Psoas muscle (tissue), 8 donors: Measurements from ENCODE around the gene SLC18A2. TPM values are rescaled to one million over a fixed set of nuclear protein-coding genes. Genes with fewer than 3 reads are reported as not detected.

ENCODE experiments used
- ATAC-seq, 4 donors: fragments of 200-7000 bp; cut with Tn5 transposase; one replicate each; pipeline ENCODE4 v1.9.1; 2020; ENCODE audit warnings: moderate library complexity in 3 of 4, mild to moderate bottlenecking in 2 of 4
- DNase-seq, 2 donors: peaks; one replicate each; pipeline ENCODE4 v3.0.0-alpha.2; 2020
- H3K27ac ChIP-seq: fragments of 200-600 bp; one replicate; pipeline ENCODE4 v1.8.0; 2022
- H3K27me3 ChIP-seq, 3 donors: fragments of 200-600 bp in 1 of 3; one replicate each; pipeline versions ENCODE4 v1.6.1 to v1.8.0; 2013 to 2022; ENCODE audit warnings: low read length in 2 of 3, mild to moderate bottlenecking in 2 of 3, moderate library complexity in 1 of 3; ENCODE audit not compliant: insufficient read depth in 3 of 3
- H3K36me3 ChIP-seq, 2 donors: fragments of 200-600 bp in 1 of 2; one replicate each; pipeline versions ENCODE4 v1.6.1 to v1.8.0; 2013 to 2022; ENCODE audit warnings: low read depth in 1 of 2, mild to moderate bottlenecking in 1 of 2, moderate library complexity in 1 of 2; ENCODE audit not compliant: insufficient read depth in 1 of 2
- H3K4me1 ChIP-seq: fragments of 200-600 bp; one replicate; pipeline ENCODE4 v1.8.0; 2022
- H3K4me3 ChIP-seq: fragments of 200-600 bp; one replicate; pipeline ENCODE4 v1.8.0; 2022; ENCODE audit warnings: mild to moderate bottlenecking
- H3K9me3 ChIP-seq: fragments of 200-600 bp; one replicate; pipeline ENCODE4 v1.8.0; 2022
- WGBS, 3 donors: extraction: QIAGEN DNeasy Blood & Tissue Kit; methylation state at CpG; one replicate each; pipeline versions ENCODE4 v1.1.6 to v1.1.7; 2013; 5-methylcytosine and 5-hydroxymethylcytosine counted together
- intact Hi-C, 2 donors: fragments of 100-400 bp; cut with DNase I; formaldehyde crosslinking; loops; one replicate each; pipeline versions ENCODE4 v1.11.0 to v1.14.2; 2022
- polyA plus RNA-seq, 3 donors: library from polyadenylated mRNA; stranded (reverse); fragments of 200-250 nt; gene quantifications; one replicate each; pipeline ENCODE4 v1.2.3, GENCODE V29; 2013
- total RNA-seq, 4 donors: library from RNA; stranded (reverse); fragmentation: NEBNext Ultra II Directional in 2 of 4; extraction: Animal tissue kit (Norgen Biotek cat#: 25700) in 2 of 4; gene quantifications; one replicate each; pipeline versions ENCODE4 v1.2.1 to v1.2.4, GENCODE V29; 2021 to 2023
- TF ChIP-seq, protein P1 (sequence below): fragments of 200-600 bp; IDR thresholded peaks from one replicate; pipeline ENCODE4 v1.8.0; 2022; ENCODE audit warnings: antibody characterized with exemption
- donor health status: healthy with polysubstance abuse.
- donor health status: DM: no; HTN: no; CAD: no; lungs with moderate emphysema.
- donor health status: Bipolar disorder and iron deficiency.
- donor health status: healthy.
- donor health status: DM: yes; HTN: yes; CAD: no.
- donor health status: DM: no; HTN: no; CAD: no.
- donor health status: DM: no; HTN: no; CAD: no.
- donor health status: DM: yes; HTN: yes; CAD: no.

SLC18A2 gene
- total and polyA plus RNA-seq, 7 donors: 0.01 to 0.27 (median 0.10) TPM

DNA sequence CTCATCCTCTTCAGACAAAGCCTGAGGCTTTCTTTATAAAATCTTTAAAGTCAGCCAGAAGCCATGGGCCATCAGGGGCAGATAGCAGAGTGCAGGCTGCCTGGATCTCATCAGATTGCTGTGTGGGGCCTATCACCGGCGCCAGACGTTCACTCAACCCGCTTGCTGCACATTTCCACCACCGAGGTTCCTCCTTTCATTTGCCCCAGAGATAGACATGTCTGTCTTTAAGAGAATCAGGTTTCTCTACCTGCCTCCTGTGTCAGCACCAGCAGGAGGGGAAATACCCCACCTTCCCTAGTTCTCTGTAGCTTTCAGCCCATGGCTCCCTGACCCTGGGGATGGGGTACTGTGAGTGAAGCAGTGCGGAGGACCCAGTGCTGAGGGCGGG is 22.0 kb downstream of the SLC18A2 start:
- Histone ChIP-seq H3K36me3 (no peaks in the 10 kb centered on the region), H3K9me3 (no peaks in the 10 kb centered on the region), H3K4me3 (no peak overlapping the region), H3K27me3 (peaks cover 0 to 27% (median 0%) of the 10 kb centered on the region in 3 donors), H3K27ac (no peak overlapping the region), H3K4me1 (no peaks in the 10 kb centered on the region)
- WGBS, 3 donors: 76 to 89% (median 87%) methylated on average over 7 of the region's 7 CpGs
- DNase-seq (no peak), ATAC-seq (no peak)
- TF ChIP-seq, protein P1, sequence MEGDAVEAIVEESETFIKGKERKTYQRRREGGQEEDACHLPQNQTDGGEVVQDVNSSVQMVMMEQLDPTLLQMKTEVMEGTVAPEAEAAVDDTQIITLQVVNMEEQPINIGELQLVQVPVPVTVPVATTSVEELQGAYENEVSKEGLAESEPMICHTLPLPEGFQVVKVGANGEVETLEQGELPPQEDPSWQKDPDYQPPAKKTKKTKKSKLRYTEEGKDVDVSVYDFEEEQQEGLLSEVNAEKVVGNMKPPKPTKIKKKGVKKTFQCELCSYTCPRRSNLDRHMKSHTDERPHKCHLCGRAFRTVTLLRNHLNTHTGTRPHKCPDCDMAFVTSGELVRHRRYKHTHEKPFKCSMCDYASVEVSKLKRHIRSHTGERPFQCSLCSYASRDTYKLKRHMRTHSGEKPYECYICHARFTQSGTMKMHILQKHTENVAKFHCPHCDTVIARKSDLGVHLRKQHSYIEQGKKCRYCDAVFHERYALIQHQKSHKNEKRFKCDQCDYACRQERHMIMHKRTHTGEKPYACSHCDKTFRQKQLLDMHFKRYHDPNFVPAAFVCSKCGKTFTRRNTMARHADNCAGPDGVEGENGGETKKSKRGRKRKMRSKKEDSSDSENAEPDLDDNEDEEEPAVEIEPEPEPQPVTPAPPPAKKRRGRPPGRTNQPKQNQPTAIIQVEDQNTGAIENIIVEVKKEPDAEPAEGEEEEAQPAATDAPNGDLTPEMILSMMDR: no peak
- intact Hi-C loops: no loop called here

- H3K36me3 ChIP-seq: no peaks in the 10 kb centered on the region
- no peaks in the 10 kb centered on the region for H3K9me3 ChIP-seq
- TF ChIP-seq, protein P1: no peak
- intact Hi-C loops: no loop called here
- DNase-seq (no peak), ATAC-seq (no peak)
- WGBS, 3 donors: 55 to 61% (median 55%) methylated on average over 7 of the region's 7 CpGs
- peaks cover 0 to 19% (median 0%) of the 10 kb centered on the region in 3 donors for H3K27me3 ChIP-seq
- H3K27ac ChIP-seq: no peak overlapping the region
- no peaks in the 10 kb centered on the region for H3K4me1 ChIP-seq
- no peak overlapping the region for H3K4me3 ChIP-seq
Measured at GRCh38 chr10:117264782-117265181, 23.9 kb downstream of the SLC18A2 start.

- no peak overlapping the region for H3K4me3 ChIP-seq
- WGBS, 3 donors: 86 to 91% (median 89%) methylated on average over 9 of the region's 9 CpGs
- TF ChIP-seq, protein P1: no peak
- no peaks in the 10 kb centered on the region for H3K9me3 ChIP-seq
- ATAC-seq: no peak
- H3K27me3 ChIP-seq: peaks cover 0 to 6% (median 0%) of the 10 kb centered on the region in 3 donors
- H3K27ac ChIP-seq: no peak overlapping the region
- intact Hi-C loops: no loop called here
- no peaks in the 10 kb centered on the region for H3K4me1 ChIP-seq
- H3K36me3 ChIP-seq: no peaks in the 10 kb centered on the region
- no peak for DNase-seq
Measured at GRCh38 chr10:117266400-117266799, 25.5 kb downstream of the SLC18A2 start.

DNA sequence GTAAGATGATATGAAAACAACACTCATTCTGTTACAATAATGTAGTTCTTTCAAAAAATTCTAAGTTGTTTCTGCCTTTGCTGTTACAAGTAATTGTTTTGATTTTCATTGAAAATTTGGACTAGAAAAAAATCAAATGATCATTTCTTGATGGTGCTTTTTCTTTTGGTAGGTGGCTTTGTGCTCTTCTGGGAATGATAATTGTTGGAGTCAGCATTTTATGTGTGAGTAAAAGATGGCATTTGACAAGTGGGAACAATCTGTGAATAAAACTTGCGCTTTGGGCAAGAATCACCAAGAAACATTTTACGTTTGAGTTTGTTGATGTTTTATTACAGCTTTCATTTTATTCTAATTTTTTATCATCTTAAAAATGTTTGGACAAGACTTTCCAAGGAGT is 25.9 kb downstream of the SLC18A2 start:
- ATAC-seq: no peak
- intact Hi-C loops: no loop called here

More for the DNA sequence above, 25.9 kb downstream of the SLC18A2 start:
- H3K36me3 ChIP-seq: no peaks in the 10 kb centered on the region
- H3K27ac ChIP-seq: no peak overlapping the region
- no peaks in the 10 kb centered on the region for H3K4me1 ChIP-seq
- WGBS, 3 donors: 89 to 92% (median 89%) methylated on average over 2 of the region's 2 CpGs
- no peaks in the 10 kb centered on the region for H3K9me3 ChIP-seq
- DNase-seq: no peak
- TF ChIP-seq, protein P1: no peak
- H3K27me3 ChIP-seq: peaks cover 0 to 4% (median 0%) of the 10 kb centered on the region in 3 donors
- H3K4me3 ChIP-seq: no peak overlapping the region
